ENCODE data around the gene CCDC24. TPM values are rescaled to one million over a fixed set of nuclear protein-coding genes. Genes with fewer than 3 reads are reported as not detected.

CCDC24 gene
- total RNA-seq, 1 donor from 2014 or later, result 3.3 TPM

GRCh38 chr1:44013949-44014348, 22.6 kb downstream of the CCDC24 start:
- H3K9ac ChIP-seq, result no peak overlapping the region
- Mint-ChIP-seq H3K27me3 (ENCODE audit: insufficient read depth, low read depth) (peaks cover 3% of the 10 kb centered on the region), H3K4me1 (peaks cover 40% of the 10 kb centered on the region), H3K9me3 (no peaks in the 10 kb centered on the region), H3K27ac (peak overlapping the region; percentile 18), H3K36me3 (peaks cover 4% of the 10 kb centered on the region), H3K4me3 (no peak overlapping the region)
- no peak overlapping the region for H3K27ac ChIP-seq
- H3K4me1 ChIP-seq, result peaks cover 20% of the 10 kb centered on the region
- H3K79me2 ChIP-seq (ENCODE audit: low read depth), result no peaks in the 10 kb centered on the region
- H3K27me3 ChIP-seq, result no peaks in the 10 kb centered on the region
- no peaks in the 10 kb centered on the region for H3F3A ChIP-seq (ENCODE audit: low read depth)
- no peak overlapping the region for H3K4me3 ChIP-seq
- no peak for DNase-seq (ENCODE audit: low spot score)
- peaks cover 11% of the 10 kb centered on the region for H4K20me1 ChIP-seq (ENCODE audit: low read depth)
- no peak overlapping the region for H3K4me2 ChIP-seq
- no peaks in the 10 kb centered on the region for H3K9me3 ChIP-seq (ENCODE audit: low read depth)
- H3K36me3 ChIP-seq, result no peaks in the 10 kb centered on the region
- no peak overlapping the region for H2AFZ ChIP-seq (replicated peaks)
- no peak for TF ChIP-seq EZH2phosphoT487 (IDR thresholded peaks at IDR 0.05)
- no peak for TF ChIP-seq EZH2 (IDR thresholded peaks at IDR 0.05)
- TF ChIP-seq CTCF (IDR thresholded peaks at IDR 0.05), result no peak

DNA sequence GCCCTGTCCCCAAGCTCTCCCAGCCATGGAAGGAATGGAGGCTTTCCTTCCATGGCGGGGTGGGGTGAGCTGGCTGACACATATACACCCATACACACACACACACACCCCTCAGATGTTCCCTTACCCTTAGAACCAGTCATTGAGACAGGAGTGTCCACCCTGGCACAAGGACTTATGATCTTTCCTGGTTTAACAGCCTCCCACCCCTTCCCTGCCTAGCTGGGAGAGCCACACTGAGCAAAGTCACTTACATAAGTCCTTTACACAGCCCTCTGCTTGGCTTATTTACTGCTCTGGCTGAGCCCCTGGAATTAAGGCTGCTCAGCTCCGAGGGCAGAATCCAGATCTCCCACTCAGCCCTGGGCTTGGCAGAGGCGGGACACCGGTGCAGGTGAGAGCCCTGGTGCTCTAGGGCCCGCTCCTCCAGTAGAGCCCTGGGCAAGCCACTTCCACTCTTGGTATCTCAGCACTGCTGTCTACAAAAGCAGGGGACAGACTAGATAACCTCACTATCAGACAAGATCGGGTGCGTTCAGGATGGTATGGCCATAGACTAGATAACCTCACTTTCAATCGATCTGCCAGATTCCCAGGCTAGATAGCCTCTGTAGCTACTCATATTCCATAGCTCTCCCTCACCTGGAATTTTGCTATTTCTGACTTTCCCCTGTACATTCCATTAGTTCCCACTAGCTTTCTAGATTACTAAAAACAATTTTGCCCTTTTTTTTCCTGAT, 23.1 kb downstream of the CCDC24 start:
- Histone ChIP-seq H3K4me3 (no peak overlapping the region), H4K20me1 (ENCODE audit: low read depth) (peaks cover 11% of the 10 kb centered on the region), H3K27ac (no peak overlapping the region), H3K27me3 (no peaks in the 10 kb centered on the region), H3K79me2 (ENCODE audit: low read depth) (no peaks in the 10 kb centered on the region), H3K9ac (no peak overlapping the region), H2AFZ (replicated peaks) (no peak overlapping the region), H3K4me1 (peaks cover 20% of the 10 kb centered on the region), H3K36me3 (no peaks in the 10 kb centered on the region), H3K9me3 (ENCODE audit: low read depth) (no peaks in the 10 kb centered on the region), H3K4me2 (no peak overlapping the region), H3F3A (ENCODE audit: low read depth) (no peaks in the 10 kb centered on the region)
- Mint-ChIP-seq H3K9me3 (no peaks in the 10 kb centered on the region), H3K27me3 (ENCODE audit: insufficient read depth, low read depth) (peaks cover 3% of the 10 kb centered on the region), H3K27ac (peak overlapping the region; percentile 20), H3K4me3 (peak overlapping the region; percentile 2), H3K4me1 (peaks cover 43% of the 10 kb centered on the region), H3K36me3 (peaks cover 3% of the 10 kb centered on the region)
- DNase-seq (ENCODE audit: low spot score), result no peak
- TF ChIP-seq EZH2phosphoT487 (IDR thresholded peaks at IDR 0.05) (no peak), CTCF (IDR thresholded peaks at IDR 0.05) (no peak), EZH2 (IDR thresholded peaks at IDR 0.05) (no peak)

DNA sequence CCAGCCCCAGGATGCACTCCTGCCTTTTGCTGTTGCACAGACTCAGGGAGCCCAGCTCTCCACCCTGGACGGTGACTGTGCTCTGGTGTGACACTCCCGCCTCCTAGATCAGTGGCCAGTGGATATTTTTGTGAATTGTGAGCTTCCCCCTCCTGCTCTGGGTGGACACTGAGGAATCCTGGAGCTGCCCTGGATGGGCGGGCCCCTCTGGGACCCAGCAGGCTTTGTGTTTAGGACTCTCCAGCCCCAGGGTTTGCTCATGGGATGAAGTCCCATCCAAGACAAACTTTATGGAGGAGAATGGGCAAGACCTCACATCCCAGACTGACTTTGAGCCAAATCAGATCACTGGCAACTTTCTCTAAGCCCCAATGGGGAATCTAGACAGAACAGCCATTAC, 23.8 kb downstream of the CCDC24 start:
- H3K4me1 Mint-ChIP-seq, result peaks cover 50% of the 10 kb centered on the region
- H2AFZ ChIP-seq (replicated peaks), result no peak overlapping the region

More for the DNA sequence above, 23.8 kb downstream of the CCDC24 start:
- Histone ChIP-seq H4K20me1 (ENCODE audit: low read depth) (peaks cover 11% of the 10 kb centered on the region), H3K36me3 (no peaks in the 10 kb centered on the region), H3K4me1 (peaks cover 20% of the 10 kb centered on the region), H3K9ac (no peak overlapping the region), H3K4me3 (no peak overlapping the region), H3K79me2 (ENCODE audit: low read depth) (no peaks in the 10 kb centered on the region), H3K27ac (no peak overlapping the region), H3K27me3 (no peaks in the 10 kb centered on the region), H3K9me3 (ENCODE audit: low read depth) (no peaks in the 10 kb centered on the region), H3F3A (ENCODE audit: low read depth) (no peaks in the 10 kb centered on the region), H3K4me2 (no peak overlapping the region)
- Mint-ChIP-seq H3K27ac (peak overlapping the region; percentile 20), H3K4me3 (peak overlapping the region; percentile 30), H3K27me3 (ENCODE audit: insufficient read depth, low read depth) (peaks cover 3% of the 10 kb centered on the region), H3K9me3 (no peaks in the 10 kb centered on the region), H3K36me3 (no peaks in the 10 kb centered on the region)
- TF ChIP-seq CTCF (IDR thresholded peaks at IDR 0.05), result no peak
- no peak for TF ChIP-seq EZH2phosphoT487 (IDR thresholded peaks at IDR 0.05)
- no peak for TF ChIP-seq EZH2 (IDR thresholded peaks at IDR 0.05)
- DNase-seq (ENCODE audit: low spot score), result no peak
